Keratinocyte (primary cell): Measurements from ENCODE around the gene ANAPC2. TPM values are rescaled to one million over a fixed set of nuclear protein-coding genes. Genes with fewer than 3 reads are reported as not detected.

ENCODE experiments used
- DNase-seq: peaks from one replicate; pipeline ENCODE4 v3.0.0-alpha.2; 2011; ENCODE audit warnings: low read depth, missing footprints, low spot score
- FAIRE-seq: peaks from 2 replicates; lab custom pipeline; 2011; peaks lifted over from hg19 to GRCh38; lab: Jason Lieb, UNC
- H2AFZ ChIP-seq: 2 replicates; pipeline ENCODE4 v1.6.0; 2012; ENCODE audit warnings: low read length, control low read depth, inconsistent platforms; ENCODE audit not compliant: control insufficient read depth
- H3K27ac ChIP-seq: 2 replicates; pipeline ENCODE4 v1.5.1; 2011; ENCODE audit warnings: low read length; ENCODE audit not compliant: control insufficient read depth, insufficient read depth
- H3K27me3 ChIP-seq: 3 replicates; pipeline ENCODE4 v1.6.0; 2011; ENCODE audit warnings: low read length; ENCODE audit not compliant: control insufficient read depth, insufficient read depth; ENCODE audit errors: extremely low read depth
- H3K36me3 ChIP-seq, 2 experiments: 2 replicates in 1 of 2; 3 replicates in 1 of 2; pipeline ENCODE4 v1.5.1; 2011; ENCODE audit warnings: low read length in 2 of 2, mild to moderate bottlenecking in 1 of 2; ENCODE audit not compliant: control insufficient read depth in 2 of 2, insufficient read depth in 2 of 2; ENCODE audit errors: extremely low read depth in 1 of 2
- H3K4me1 ChIP-seq: 3 replicates; pipeline ENCODE4 v1.5.1; 2011; ENCODE audit warnings: low read length; ENCODE audit not compliant: control insufficient read depth, insufficient read depth; ENCODE audit errors: extremely low read depth
- H3K4me2 ChIP-seq: 3 replicates; pipeline ENCODE4 v1.6.0; 2011; ENCODE audit warnings: low read depth, low read length; ENCODE audit not compliant: control insufficient read depth, insufficient read depth; ENCODE audit errors: extremely low read depth
- H3K4me3 ChIP-seq, 3 experiments: fragments of 200-600 bp in 1 of 3; sonication (generic) in 1 of 3; 2 replicates in 2 of 3; 3 replicates in 1 of 3; pipeline ENCODE4 v1.5.1; 2011 to 2016; ENCODE audit warnings: low read length in 3 of 3, mild to moderate bottlenecking in 3 of 3, control low read depth in 2 of 3, inconsistent platforms in 1 of 3, low read depth in 1 of 3, mixed read lengths in 1 of 3, mixed run types in 1 of 3, moderate library complexity in 1 of 3; ENCODE audit not compliant: control insufficient read depth in 2 of 3, insufficient read depth in 2 of 3; ENCODE audit errors: extremely low read depth in 1 of 3
- H3K79me2 ChIP-seq: 2 replicates; pipeline ENCODE4 v1.6.0; 2012; ENCODE audit warnings: low read length; ENCODE audit not compliant: control insufficient read depth, insufficient read depth
- H3K9ac ChIP-seq: 3 replicates; pipeline ENCODE4 v1.6.0; 2011; ENCODE audit warnings: low read length; ENCODE audit not compliant: control insufficient read depth, insufficient read depth; ENCODE audit errors: extremely low read depth
- H3K9me1 ChIP-seq: 3 replicates; pipeline ENCODE4 v1.6.0; 2011; ENCODE audit warnings: low read length; ENCODE audit not compliant: control insufficient read depth, insufficient read depth; ENCODE audit errors: extremely low read depth
- H3K9me3 ChIP-seq: 2 replicates; pipeline ENCODE4 v1.5.1; 2012; ENCODE audit warnings: low read depth, low read length; ENCODE audit not compliant: control insufficient read depth
- H4K20me1 ChIP-seq: 3 replicates; pipeline ENCODE4 v1.6.0; 2011; ENCODE audit warnings: low read length; ENCODE audit not compliant: control insufficient read depth, insufficient read depth; ENCODE audit errors: extremely low read depth
- CTCF ChIP-seq, 3 experiments: IDR thresholded peaks in 1 of 3; conservative IDR thresholded peaks in 1 of 3; optimal IDR thresholded peaks in 1 of 3; 2 replicates in 2 of 3; 3 replicates in 1 of 3; pipeline versions ENCODE3 to v1.5.1; 2011; ENCODE audit warnings: low read length in 3 of 3, mild to moderate bottlenecking in 3 of 3, moderate library complexity in 2 of 3, control low read depth in 1 of 3, inconsistent platforms in 1 of 3; ENCODE audit not compliant: insufficient read depth in 2 of 3; ENCODE audit errors: extremely low read depth in 1 of 3
- EZH2 ChIP-seq: IDR thresholded peaks from one replicate; pipeline ENCODE4 v1.6.1; 2012; ENCODE audit warnings: inconsistent platforms, mild to moderate bottlenecking, low read length, moderate library complexity
- dilution Hi-C: fragments of 300-500 bp; cut with MboI; formaldehyde crosslinking; loops from one replicate; pipeline ENCODE4 v1.7.0; 2020; ENCODE audit warnings: low sequenced_read_pairs; ENCODE audit not compliant: extremely low pct_ligation_motif_present
- polyA plus RNA-seq, 5 experiments: library from polyadenylated mRNA; depleted of rRNA in 3 of 5; stranded (reverse) in 3 of 5; stranded (forward) in 1 of 5; unstranded in 1 of 5; fragments of >200 nt; gene quantifications; 1 replicate in 1 of 5; 2 replicates in 3 of 5; 3 replicates in 1 of 5; pipeline versions ENCODE4 v1.2.1 to v1.2.3, GENCODE V29; 2011 to 2012; ENCODE audit warnings: missing spikeins in 2 of 5, low read depth in 1 of 5, low replicate concordance in 1 of 5

The ANAPC2 gene
- polyA plus RNA-seq, 1 donor (not counting 4 experiments of a cell fraction or from before 2014, with no cell fraction given) = 11.9 TPM

DNA sequence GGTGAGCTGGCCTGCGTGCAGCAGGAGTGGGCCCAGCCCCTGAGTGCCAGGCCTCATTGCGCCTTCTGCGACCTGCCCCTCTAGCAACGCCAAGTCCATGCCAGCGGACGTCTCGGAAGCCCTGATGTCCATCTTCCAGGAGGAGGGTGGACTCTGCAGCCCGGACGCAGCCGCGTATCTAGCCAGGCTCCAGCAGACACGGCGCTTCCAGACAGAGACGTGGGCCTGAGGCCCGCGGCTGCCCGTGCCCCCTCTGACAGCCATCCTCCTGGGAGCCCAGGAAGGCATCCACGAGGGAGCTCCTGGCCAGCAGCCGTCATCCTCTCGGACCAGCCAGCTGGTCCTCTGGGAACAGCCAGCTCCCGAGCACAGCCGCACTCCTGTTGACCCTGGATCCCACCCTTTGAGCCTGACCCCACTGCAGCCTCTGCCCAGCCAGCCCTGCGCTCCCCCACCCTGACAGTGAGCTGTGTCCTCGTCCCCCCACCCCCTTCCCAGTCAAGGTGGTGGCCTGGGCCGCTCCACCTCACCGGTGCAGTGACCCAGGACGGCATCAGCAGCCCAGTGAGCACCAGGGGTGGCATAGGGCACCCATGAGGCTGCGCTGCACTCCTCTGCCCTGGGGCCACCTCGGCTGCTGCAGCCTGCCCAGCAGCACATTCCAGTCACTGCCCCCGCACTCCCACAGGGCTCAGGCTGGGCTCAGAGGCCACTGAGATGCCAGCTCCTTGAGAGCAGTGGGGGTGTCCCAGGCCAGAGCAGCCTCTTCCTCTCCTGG is 28.0 kb upstream of the ANAPC2 start:
- no peak for DNase-seq
- no peak overlapping the region for H3K9ac ChIP-seq
- FAIRE-seq = no peak
- no peaks in the 10 kb centered on the region for H4K20me1 ChIP-seq
- H3K4me1 ChIP-seq = peaks cover 20% of the 10 kb centered on the region
- no peaks in the 10 kb centered on the region for H3K9me1 ChIP-seq
- TF ChIP-seq EZH2 (no peak), CTCF (optimal IDR thresholded peaks at IDR 0.05 in 1 of 3, IDR thresholded peaks at IDR 0.05 in 1 of 3, conservative IDR thresholded peaks at IDR 0.05 in 1 of 3; ENCODE audit: extremely low read depth in 1 of 3, insufficient read depth in 2 of 3, low read length in 3 of 3) (no peak)
- H3K27me3 ChIP-seq = no peaks in the 10 kb centered on the region
- H3K4me2 ChIP-seq = no peak overlapping the region
- dilution Hi-C loops = no loop called here
- H3K36me3 ChIP-seq = peaks cover 3 to 19% of the 10 kb centered on the region in 2 experiments
- H3K27ac ChIP-seq = no peak overlapping the region
- no peaks in the 10 kb centered on the region for H3K9me3 ChIP-seq
- no peaks in the 10 kb centered on the region for H3K79me2 ChIP-seq
- no peak overlapping the region for H2AFZ ChIP-seq
- H3K4me3 ChIP-seq = no peak overlapping the region

GRCh38 chr9:137215196-137215986 is 27.0 kb upstream of the ANAPC2 start:
- H3K36me3 ChIP-seq = peaks cover 3 to 20% of the 10 kb centered on the region in 2 experiments
- dilution Hi-C loops = no loop called here
- H2AFZ ChIP-seq = no peak overlapping the region

More at GRCh38 chr9:137215196-137215986, 27.0 kb upstream of the ANAPC2 start:
- H3K4me1 ChIP-seq = peaks cover 20% of the 10 kb centered on the region
- no peaks in the 10 kb centered on the region for H4K20me1 ChIP-seq
- no peaks in the 10 kb centered on the region for H3K79me2 ChIP-seq
- no peaks in the 10 kb centered on the region for H3K9me3 ChIP-seq
- H3K27me3 ChIP-seq = no peaks in the 10 kb centered on the region
- TF ChIP-seq CTCF (optimal IDR thresholded peaks at IDR 0.05 in 1 of 3, IDR thresholded peaks at IDR 0.05 in 1 of 3, conservative IDR thresholded peaks at IDR 0.05 in 1 of 3; ENCODE audit: extremely low read depth in 1 of 3, insufficient read depth in 2 of 3, low read length in 3 of 3) (no peak), EZH2 (no peak)
- H3K9ac ChIP-seq = no peak overlapping the region
- FAIRE-seq = no peak
- H3K9me1 ChIP-seq = no peaks in the 10 kb centered on the region
- no peak overlapping the region for H3K27ac ChIP-seq
- H3K4me2 ChIP-seq = no peak overlapping the region
- no peak overlapping the region for H3K4me3 ChIP-seq
- no peak for DNase-seq
